ENCODE results near the gene TRIM62. TPM values are rescaled to one million over a fixed set of nuclear protein-coding genes. Genes with fewer than 3 reads are reported as not detected.

Gene TRIM62
- polyA plus RNA-seq, 4 donors: 2.4 to 3.6 (median 2.8) TPM

GRCh38 chr1:33185541-33185940 is 3.7 kb upstream of the TRIM62 start:
- Histone ChIP-seq H3K9me3 (ENCODE audit: control insufficient read depth in 2 of 2, insufficient read depth in 1 of 2, low read depth in 1 of 2, low read length in 1 of 2) (no peaks in the 10 kb centered on the region), H3K4me1 (ENCODE audit: control insufficient read depth in 3 of 3, insufficient read depth in 2 of 3, low read depth in 1 of 3, low read length in 2 of 3) (peaks cover 0 to 6% (median 0%) of the 10 kb centered on the region in 3 donors), H3K27me3 (ENCODE audit: control insufficient read depth in 3 of 3, insufficient read depth in 3 of 3, low read length in 3 of 3) (peaks cover 0 to 5% (median 0%) of the 10 kb centered on the region in 3 donors), H3K27ac (ENCODE audit: low read depth in 1 of 3, low read length in 2 of 3) (no peak overlapping the region), H3K4me3 (ENCODE audit: low read depth in 1 of 3, low read length in 3 of 3) (no peak overlapping the region), H3K36me3 (ENCODE audit: control insufficient read depth in 3 of 3, insufficient read depth in 2 of 3, low read depth in 1 of 3, low read length in 3 of 3) (no peaks in the 10 kb centered on the region)
- FAIRE-seq (no peak), DNase-seq (no peak)

- Histone ChIP-seq H3K4me1 (ENCODE audit: control insufficient read depth in 3 of 3, insufficient read depth in 2 of 3, low read depth in 1 of 3, low read length in 2 of 3) (peaks cover 0 to 11% (median 0%) of the 10 kb centered on the region in 3 donors), H3K9me3 (ENCODE audit: control insufficient read depth in 2 of 2, insufficient read depth in 1 of 2, low read depth in 1 of 2, low read length in 1 of 2) (no peaks in the 10 kb centered on the region), H3K4me3 (ENCODE audit: low read depth in 1 of 3, low read length in 3 of 3) (no peak overlapping the region), H3K27ac (ENCODE audit: low read depth in 1 of 3, low read length in 2 of 3) (no peak overlapping the region), H3K27me3 (ENCODE audit: control insufficient read depth in 3 of 3, insufficient read depth in 3 of 3, low read length in 3 of 3) (peaks cover 0 to 5% (median 0%) of the 10 kb centered on the region in 3 donors), H3K36me3 (ENCODE audit: control insufficient read depth in 3 of 3, insufficient read depth in 2 of 3, low read depth in 1 of 3, low read length in 3 of 3) (peaks cover 0 to 2% (median 0%) of the 10 kb centered on the region in 3 donors)
- DNase-seq (no peak), FAIRE-seq (no peak)
- WGBS, 3 donors: 86 to 98% (median 88%) methylated on average over 2 of the region's 2 CpGs
These were observed 1.5 kb upstream of the TRIM62 start for GRCh38 chr1:33183306-33183705.

GRCh38 chr1:33182896-33183295 is 1.1 kb upstream of the TRIM62 start:
- FAIRE-seq: no peak
- H3K27ac ChIP-seq (ENCODE audit: low read depth in 1 of 3, low read length in 2 of 3): no peak overlapping the region

GRCh38 chr1:33182401-33182841 is 578 bp upstream of the TRIM62 start:
- H3K4me3 ChIP-seq (ENCODE audit: low read depth in 1 of 3, low read length in 3 of 3): peak overlapping the region in 1 of 3 donors; percentile 13
- peaks cover 0 to 5% (median 0%) of the 10 kb centered on the region in 3 donors for H3K27me3 ChIP-seq (ENCODE audit: control insufficient read depth in 3 of 3, insufficient read depth in 3 of 3, low read length in 3 of 3)
- H3K4me1 ChIP-seq (ENCODE audit: control insufficient read depth in 3 of 3, insufficient read depth in 2 of 3, low read depth in 1 of 3, low read length in 2 of 3): peaks cover 0 to 11% (median 0%) of the 10 kb centered on the region in 3 donors
- H3K36me3 ChIP-seq (ENCODE audit: control insufficient read depth in 3 of 3, insufficient read depth in 2 of 3, low read depth in 1 of 3, low read length in 3 of 3): peaks cover 0 to 6% (median 0%) of the 10 kb centered on the region in 3 donors
- DNase-seq: peak in 1 of 2 donors; percentile 19
- no peak for FAIRE-seq
- no peaks in the 10 kb centered on the region for H3K9me3 ChIP-seq (ENCODE audit: control insufficient read depth in 2 of 2, insufficient read depth in 1 of 2, low read depth in 1 of 2, low read length in 1 of 2)
- 29 to 35% (median 31%) methylated on average over 5 of the region's 5 CpGs for WGBS, 3 donors
- peak overlapping the region in 1 of 3 donors; percentile 25 for H3K27ac ChIP-seq (ENCODE audit: low read depth in 1 of 3, low read length in 2 of 3)

More at GRCh38 chr1:33182896-33183295, 1.1 kb upstream of the TRIM62 start:
- H3K9me3 ChIP-seq (ENCODE audit: control insufficient read depth in 2 of 2, insufficient read depth in 1 of 2, low read depth in 1 of 2, low read length in 1 of 2): no peaks in the 10 kb centered on the region
- peaks cover 0 to 11% (median 0%) of the 10 kb centered on the region in 3 donors for H3K4me1 ChIP-seq (ENCODE audit: control insufficient read depth in 3 of 3, insufficient read depth in 2 of 3, low read depth in 1 of 3, low read length in 2 of 3)
- peaks cover 0 to 5% (median 0%) of the 10 kb centered on the region in 3 donors for H3K27me3 ChIP-seq (ENCODE audit: control insufficient read depth in 3 of 3, insufficient read depth in 3 of 3, low read length in 3 of 3)
- no peak for DNase-seq
- H3K4me3 ChIP-seq (ENCODE audit: low read depth in 1 of 3, low read length in 3 of 3): no peak overlapping the region
- peaks cover 0 to 6% (median 0%) of the 10 kb centered on the region in 3 donors for H3K36me3 ChIP-seq (ENCODE audit: control insufficient read depth in 3 of 3, insufficient read depth in 2 of 3, low read depth in 1 of 3, low read length in 3 of 3)
- 63 to 69% (median 68%) methylated on average over 8 of the region's 8 CpGs for WGBS, 3 donors

GRCh38 chr1:33180911-33181890 is 642 bp downstream of the TRIM62 start:
- FAIRE-seq (no peak), DNase-seq (peak; percentile 89 to 91)
- H3K27me3 ChIP-seq (ENCODE audit: control insufficient read depth in 3 of 3, insufficient read depth in 3 of 3, low read length in 3 of 3): peaks cover 0 to 5% (median 0%) of the 10 kb centered on the region in 3 donors
- H3K4me3 ChIP-seq (ENCODE audit: low read depth in 1 of 3, low read length in 3 of 3): peak overlapping the region; percentile 56 to 76 (median 61)
- H3K9me3 ChIP-seq (ENCODE audit: control insufficient read depth in 2 of 2, insufficient read depth in 1 of 2, low read depth in 1 of 2, low read length in 1 of 2): no peaks in the 10 kb centered on the region
- peaks cover 0 to 11% (median 0%) of the 10 kb centered on the region in 3 donors for H3K4me1 ChIP-seq (ENCODE audit: control insufficient read depth in 3 of 3, insufficient read depth in 2 of 3, low read depth in 1 of 3, low read length in 2 of 3)
- WGBS, 3 donors: 0 to 1% (median 1%) methylated on average over 47 to 90 of the region's 90 CpGs
- peak overlapping the region; percentile 38 to 78 (median 50) for H3K27ac ChIP-seq (ENCODE audit: low read depth in 1 of 3, low read length in 2 of 3)
- H3K36me3 ChIP-seq (ENCODE audit: control insufficient read depth in 3 of 3, insufficient read depth in 2 of 3, low read depth in 1 of 3, low read length in 3 of 3): peaks cover 0 to 7% (median 0%) of the 10 kb centered on the region in 3 donors

GRCh38 chr1:33180226-33180910 is 1.5 kb downstream of the TRIM62 start:
- Histone ChIP-seq H3K27ac (ENCODE audit: low read depth in 1 of 3, low read length in 2 of 3) (no peak overlapping the region), H3K9me3 (ENCODE audit: control insufficient read depth in 2 of 2, insufficient read depth in 1 of 2, low read depth in 1 of 2, low read length in 1 of 2) (no peaks in the 10 kb centered on the region), H3K27me3 (ENCODE audit: control insufficient read depth in 3 of 3, insufficient read depth in 3 of 3, low read length in 3 of 3) (peaks cover 0 to 5% (median 0%) of the 10 kb centered on the region in 3 donors), H3K4me3 (ENCODE audit: low read depth in 1 of 3, low read length in 3 of 3) (peak overlapping the region in 1 of 3 donors; percentile 34), H3K4me1 (ENCODE audit: control insufficient read depth in 3 of 3, insufficient read depth in 2 of 3, low read depth in 1 of 3, low read length in 2 of 3) (peaks cover 0 to 11% (median 0%) of the 10 kb centered on the region in 3 donors), H3K36me3 (ENCODE audit: control insufficient read depth in 3 of 3, insufficient read depth in 2 of 3, low read depth in 1 of 3, low read length in 3 of 3) (peaks cover 0 to 8% (median 0%) of the 10 kb centered on the region in 3 donors)
- FAIRE-seq (no peak), DNase-seq (no peak)
- WGBS, 3 donors: 17 to 25% (median 21%) methylated on average over 28 of the region's 28 CpGs

- Histone ChIP-seq H3K27ac (ENCODE audit: low read depth in 1 of 3, low read length in 2 of 3) (no peak overlapping the region), H3K36me3 (ENCODE audit: control insufficient read depth in 3 of 3, insufficient read depth in 2 of 3, low read depth in 1 of 3, low read length in 3 of 3) (peaks cover 0 to 8% (median 0%) of the 10 kb centered on the region in 3 donors), H3K4me1 (ENCODE audit: control insufficient read depth in 3 of 3, insufficient read depth in 2 of 3, low read depth in 1 of 3, low read length in 2 of 3) (peaks cover 0 to 11% (median 0%) of the 10 kb centered on the region in 3 donors), H3K27me3 (ENCODE audit: control insufficient read depth in 3 of 3, insufficient read depth in 3 of 3, low read length in 3 of 3) (peaks cover 0 to 5% (median 0%) of the 10 kb centered on the region in 3 donors), H3K9me3 (ENCODE audit: control insufficient read depth in 2 of 2, insufficient read depth in 1 of 2, low read depth in 1 of 2, low read length in 1 of 2) (no peaks in the 10 kb centered on the region), H3K4me3 (ENCODE audit: low read depth in 1 of 3, low read length in 3 of 3) (no peak overlapping the region)
- DNase-seq (no peak), FAIRE-seq (no peak)
- WGBS, 3 donors: 93 to 97% (median 93%) methylated on average over 4 of the region's 4 CpGs
These were observed 2.9 kb downstream of the TRIM62 start for GRCh38 chr1:33178836-33179439.
